Esophagus squamous epithelium (tissue), 4 donors: Measurements from ENCODE around the gene ASS1.

Experiments used
- POLR2A ChIP-seq, 4 donors: fragments of 450-650 bp; IDR thresholded peaks; one replicate each; pipeline ENCODE4 v1.6.1; 2017; ENCODE audit warnings: antibody characterized with exemption in 4 of 4, mild to moderate bottlenecking in 4 of 4, moderate library complexity in 3 of 4
- TF ChIP-seq, protein P1 (sequence below), 6 experiments: fragments of 450-650 bp in 4 of 6; fragments of 200-600 bp in 2 of 6; sonication (generic) in 2 of 6; IDR thresholded peaks; one replicate each; pipeline ENCODE4 v1.5.1; 2016 to 2019; ENCODE audit warnings: antibody characterized with exemption in 6 of 6, mild to moderate bottlenecking in 4 of 6, moderate library complexity in 4 of 6

DNA sequence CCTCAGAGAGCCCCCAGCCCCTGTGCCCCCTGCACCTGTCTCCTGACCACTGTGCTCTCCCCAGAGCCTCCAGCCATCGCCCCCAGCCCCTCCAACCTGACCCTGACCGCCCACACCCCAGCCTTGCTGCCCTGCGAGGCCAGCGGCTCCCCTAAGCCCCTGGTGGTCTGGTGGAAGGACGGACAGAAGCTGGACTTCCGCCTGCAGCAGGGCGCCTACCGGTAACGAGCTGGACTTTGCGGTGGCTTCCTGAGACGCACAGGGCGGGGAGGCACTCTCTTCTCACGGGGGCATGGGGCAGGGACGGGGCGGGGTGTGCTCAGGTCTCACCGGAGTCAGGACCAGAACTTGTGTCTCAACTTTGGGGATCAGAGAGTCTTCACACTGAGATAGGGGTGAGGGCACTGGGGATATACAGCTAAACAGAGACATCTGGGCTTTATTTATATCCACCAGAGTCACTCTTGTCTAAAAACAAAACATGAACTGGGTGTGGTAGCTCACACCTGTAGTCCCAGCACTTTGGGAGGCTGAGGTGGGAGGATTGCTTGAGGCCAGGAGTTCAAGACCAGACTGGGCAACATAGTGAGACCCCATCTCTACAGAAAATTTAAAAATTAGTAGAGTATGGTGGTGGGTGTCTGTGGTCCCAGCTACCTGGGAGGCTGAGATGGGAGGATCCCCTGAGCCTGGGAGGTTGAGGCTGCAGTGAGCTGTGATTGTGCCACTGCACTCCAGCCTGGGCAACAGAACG lies 46.1 kb upstream of the ASS1 start:
- TF ChIP-seq, protein P1, sequence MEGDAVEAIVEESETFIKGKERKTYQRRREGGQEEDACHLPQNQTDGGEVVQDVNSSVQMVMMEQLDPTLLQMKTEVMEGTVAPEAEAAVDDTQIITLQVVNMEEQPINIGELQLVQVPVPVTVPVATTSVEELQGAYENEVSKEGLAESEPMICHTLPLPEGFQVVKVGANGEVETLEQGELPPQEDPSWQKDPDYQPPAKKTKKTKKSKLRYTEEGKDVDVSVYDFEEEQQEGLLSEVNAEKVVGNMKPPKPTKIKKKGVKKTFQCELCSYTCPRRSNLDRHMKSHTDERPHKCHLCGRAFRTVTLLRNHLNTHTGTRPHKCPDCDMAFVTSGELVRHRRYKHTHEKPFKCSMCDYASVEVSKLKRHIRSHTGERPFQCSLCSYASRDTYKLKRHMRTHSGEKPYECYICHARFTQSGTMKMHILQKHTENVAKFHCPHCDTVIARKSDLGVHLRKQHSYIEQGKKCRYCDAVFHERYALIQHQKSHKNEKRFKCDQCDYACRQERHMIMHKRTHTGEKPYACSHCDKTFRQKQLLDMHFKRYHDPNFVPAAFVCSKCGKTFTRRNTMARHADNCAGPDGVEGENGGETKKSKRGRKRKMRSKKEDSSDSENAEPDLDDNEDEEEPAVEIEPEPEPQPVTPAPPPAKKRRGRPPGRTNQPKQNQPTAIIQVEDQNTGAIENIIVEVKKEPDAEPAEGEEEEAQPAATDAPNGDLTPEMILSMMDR (IDR thresholded peaks at IDR 0.05) = no peak
- TF ChIP-seq POLR2A (IDR thresholded peaks at IDR 0.05) = no peak
